ENCODE results near the gene COL10A1. TPM values are rescaled to one million over a fixed set of nuclear protein-coding genes. Genes with fewer than 3 reads are reported as not detected.
"Not testable (repeated sequence)": the region's sequence is repeated elsewhere in the genome, so short reads cannot be mapped to it uniquely, and the experiment has no call there.

Gene COL10A1
- polyA plus RNA-seq, 1 donor from 2014 or later = not detected

- Histone ChIP-seq H3F3A (ENCODE audit: insufficient read depth, low read length, poor library complexity, severe bottlenecking) (no peaks in the 10 kb centered on the region), H3K4me3 (ENCODE audit: low read length) (no peak overlapping the region), H3K4me2 (ENCODE audit: low read length) (no peak overlapping the region), H3K36me3 (ENCODE audit: insufficient read depth, low read length) (no peaks in the 10 kb centered on the region), H3K27me3 (ENCODE audit: insufficient read depth, low read depth, low read length) (no peaks in the 10 kb centered on the region), H4K20me1 (ENCODE audit: insufficient read depth) (no peaks in the 10 kb centered on the region), H3K9ac (ENCODE audit: low read length) (no peak overlapping the region), H2AFZ (ENCODE audit: low read depth, low read length) (no peak overlapping the region), H3K79me2 (replicated peaks; ENCODE audit: insufficient read depth, low read length) (no peaks in the 10 kb centered on the region), H3K27ac (ENCODE audit: low read length) (no peak overlapping the region), H3K9me3 (ENCODE audit: low read length) (no peaks in the 10 kb centered on the region), H3K9me2 (ENCODE audit: insufficient read depth, low read length) (no peaks in the 10 kb centered on the region)
- TF ChIP-seq EZH2 (IDR thresholded peaks at IDR 0.05; ENCODE audit: borderline replicate concordance, insufficient read depth, low read length, poor library complexity, severe bottlenecking) (no peak), TAF1 (IDR thresholded peaks at IDR 0.05; ENCODE audit: low read depth) (no peak), EP300 (conservative IDR thresholded peaks at IDR 0.05; ENCODE audit: poor library complexity, severe bottlenecking) (no peak), POLR2AphosphoS5 (IDR thresholded peaks at IDR 0.05) (no peak), REST (IDR thresholded peaks at IDR 0.05; ENCODE audit: borderline replicate concordance) (no peak), MXI1 (conservative IDR thresholded peaks at IDR 0.05; ENCODE audit: poor library complexity, severe bottlenecking) (no peak), CTCF (IDR thresholded peaks at IDR 0.05; ENCODE audit: poor library complexity, severe bottlenecking) (no peak), SMC3 (conservative IDR thresholded peaks at IDR 0.05; ENCODE audit: poor library complexity) (no peak), RAD21 (conservative IDR thresholded peaks at IDR 0.05) (no peak)
Observed at GRCh38 chr6:116096979-116097816, 28.7 kb downstream of the COL10A1 start.

- H3K27me3 ChIP-seq (ENCODE audit: insufficient read depth, low read depth, low read length); H3K4me2 ChIP-seq (ENCODE audit: low read length); H3K27ac ChIP-seq (ENCODE audit: low read length); H3F3A ChIP-seq (ENCODE audit: insufficient read depth, low read length, poor library complexity, severe bottlenecking); H4K20me1 ChIP-seq (ENCODE audit: insufficient read depth); H3K79me2 ChIP-seq (replicated peaks; ENCODE audit: insufficient read depth, low read length); H3K9me2 ChIP-seq (ENCODE audit: insufficient read depth, low read length); H3K9ac ChIP-seq (ENCODE audit: low read length); H3K36me3 ChIP-seq (ENCODE audit: insufficient read depth, low read length); H2AFZ ChIP-seq (ENCODE audit: low read depth, low read length); H3K9me3 ChIP-seq (ENCODE audit: low read length); H3K4me3 ChIP-seq (ENCODE audit: low read length): not testable (repeated sequence)
Observed at GRCh38 chr6:116096048-116096759, 29.7 kb downstream of the COL10A1 start.

Data from neural cell (in vitro differentiated cells).